GM18951 (cell line): ENCODE measurements around the gene ASB8.
A peak's percentile ranks its signal among the peaks of the same experiment; 100 is the strongest.

Experiments
- POLR2A ChIP-seq: IDR thresholded peaks from 4 replicates; pipeline ENCODE4 v1.6.1; 2011; ENCODE audit warnings: mild to moderate bottlenecking; ENCODE audit not compliant: insufficient read length, insufficient read depth; ENCODE audit errors: extremely low read depth
- in situ Hi-C: fragments of 300-500 bp; cut with MboI; formaldehyde crosslinking; loops from one replicate; pipeline ENCODE4 v1.12.0; 2022; ENCODE audit warnings: low sequenced_read_pairs, mixed read lengths, inconsistent platforms; ENCODE audit not compliant: unreplicated experiment

ASB8 gene

DNA sequence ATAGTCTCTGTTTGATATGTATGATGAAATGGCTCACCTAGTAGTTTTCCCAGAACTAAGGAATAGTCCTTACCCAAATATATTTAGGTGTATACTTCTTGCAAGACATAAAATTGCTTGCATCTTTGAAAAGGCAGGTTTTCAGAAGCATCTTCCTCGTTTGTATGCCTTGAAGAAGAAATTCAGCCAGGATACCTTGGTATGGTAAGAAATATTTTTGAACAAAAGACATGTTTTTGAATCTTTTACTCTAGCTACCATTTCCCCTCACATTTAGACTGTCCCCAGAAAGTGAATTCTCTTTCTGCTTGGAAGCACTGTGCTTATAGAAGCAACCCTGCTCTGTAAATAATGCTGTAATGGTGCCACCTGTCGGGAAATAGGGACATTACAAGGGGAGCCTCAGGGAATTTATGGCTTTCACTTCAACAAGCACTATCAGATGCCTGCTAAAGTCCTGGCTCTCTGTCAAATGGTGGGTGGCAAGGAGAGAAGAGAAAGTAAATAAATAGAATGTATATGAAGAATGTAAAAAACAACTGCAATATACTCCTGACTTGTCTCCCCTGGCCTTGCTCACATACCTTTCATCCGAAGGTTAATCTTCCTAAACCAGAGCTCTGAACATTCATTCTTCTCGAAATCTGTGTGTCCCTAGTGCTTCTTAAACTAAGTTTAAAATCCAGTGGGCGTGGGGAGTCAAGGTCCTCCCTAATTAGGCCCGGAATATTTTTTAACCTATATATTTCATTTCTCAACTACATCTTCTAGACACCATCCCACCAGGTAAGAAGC lies 32.2 kb upstream of the ASB8 start:
- in situ Hi-C loops: no loop called here
- no peak for TF ChIP-seq POLR2A

DNA sequence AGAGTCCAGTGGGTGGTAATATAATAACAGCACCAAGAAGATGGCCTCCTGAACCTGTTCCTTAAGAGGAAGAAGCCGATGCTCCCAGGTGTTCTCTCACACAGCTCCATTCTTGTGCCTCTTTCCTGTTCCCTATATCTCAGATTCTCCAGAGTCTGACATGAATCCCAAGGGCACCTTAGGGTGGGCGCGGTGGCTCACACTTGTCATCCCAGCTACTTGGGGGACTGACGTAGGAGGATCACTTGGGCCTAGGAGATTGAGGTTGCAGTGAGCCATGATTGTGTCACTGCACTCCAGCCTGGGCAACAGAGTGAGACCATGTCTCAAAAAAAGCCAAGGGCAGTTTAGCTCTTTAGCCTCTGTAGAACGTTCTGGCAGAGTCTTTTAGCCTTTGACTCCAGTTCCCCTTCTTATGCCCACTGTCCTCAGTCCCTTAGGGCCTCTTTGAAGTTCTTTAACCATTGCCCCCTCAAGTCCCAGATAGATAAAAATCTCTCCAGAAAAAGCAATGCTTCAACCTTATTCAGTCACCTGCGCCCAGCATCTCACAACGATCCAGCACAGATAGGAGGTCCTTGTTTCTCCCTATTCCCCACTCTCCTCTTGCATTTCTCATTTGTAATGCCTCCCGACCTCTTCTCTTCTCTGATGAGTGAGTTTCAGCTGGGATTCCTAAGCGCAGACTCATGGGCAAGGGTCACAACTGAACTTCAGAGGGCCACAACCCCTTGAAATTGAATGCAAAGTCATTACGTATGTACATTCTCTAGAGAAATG lies 30.8 kb upstream of the ASB8 start:
- TF ChIP-seq POLR2A: no peak
- in situ Hi-C loops: no loop called here

DNA sequence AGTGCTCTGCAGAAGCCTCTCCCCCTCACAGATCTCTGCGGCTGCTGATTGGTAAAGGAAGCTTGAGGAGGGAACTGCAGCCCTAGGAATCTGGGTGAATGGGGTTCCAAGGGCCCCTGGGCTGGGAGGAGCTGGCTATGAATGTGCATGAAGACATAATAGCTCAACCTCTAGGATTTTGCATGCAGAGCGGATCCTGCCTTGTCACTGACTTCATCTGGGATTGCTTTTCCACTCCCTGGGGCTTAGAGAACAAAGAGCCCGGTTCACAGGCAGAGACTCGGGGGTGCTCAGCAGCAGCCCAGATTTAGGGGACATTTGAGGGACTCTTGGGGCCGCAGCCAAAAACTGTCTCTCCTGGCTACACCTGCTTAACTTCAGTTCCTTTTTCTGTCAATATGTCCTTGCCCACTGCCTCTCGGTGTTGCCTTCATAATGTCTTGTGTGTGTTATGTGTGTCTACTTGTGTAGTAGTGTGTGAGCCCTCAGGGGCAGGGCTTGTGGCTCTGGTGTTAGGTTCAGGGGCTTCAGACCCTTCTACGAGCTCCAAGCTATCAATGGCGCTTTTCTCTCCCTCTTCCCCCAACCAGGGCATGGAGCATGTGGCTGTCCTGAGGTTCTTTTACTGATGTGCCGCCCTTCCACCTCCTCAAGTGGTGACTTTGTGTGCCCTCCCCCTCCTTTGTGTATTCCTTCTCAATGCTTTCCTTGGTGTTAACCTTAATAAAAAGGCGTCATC lies 28.0 kb upstream of the ASB8 start:
- in situ Hi-C loops: no loop called here
- TF ChIP-seq POLR2A: no peak

DNA sequence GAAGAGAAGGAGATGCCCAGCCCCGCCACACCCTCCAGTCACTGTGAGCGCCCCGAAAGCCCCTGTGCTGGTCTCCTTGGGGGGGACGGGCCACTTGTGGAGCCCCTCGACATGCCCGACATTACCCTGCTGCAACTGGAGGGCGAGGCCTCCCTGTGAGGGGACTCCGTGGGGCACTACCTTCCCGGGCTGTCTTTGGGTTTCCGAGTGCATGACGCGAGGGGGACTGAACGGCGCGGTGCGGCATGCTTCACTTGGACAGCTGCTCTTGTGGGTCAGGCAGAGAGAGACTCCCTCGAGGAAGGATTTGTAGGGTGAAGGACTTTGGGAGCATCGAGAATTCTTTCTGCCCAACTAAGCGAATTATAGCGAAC lies 27.2 kb upstream of the ASB8 start:
- TF ChIP-seq POLR2A: no peak
- in situ Hi-C loops: no loop called here

DNA sequence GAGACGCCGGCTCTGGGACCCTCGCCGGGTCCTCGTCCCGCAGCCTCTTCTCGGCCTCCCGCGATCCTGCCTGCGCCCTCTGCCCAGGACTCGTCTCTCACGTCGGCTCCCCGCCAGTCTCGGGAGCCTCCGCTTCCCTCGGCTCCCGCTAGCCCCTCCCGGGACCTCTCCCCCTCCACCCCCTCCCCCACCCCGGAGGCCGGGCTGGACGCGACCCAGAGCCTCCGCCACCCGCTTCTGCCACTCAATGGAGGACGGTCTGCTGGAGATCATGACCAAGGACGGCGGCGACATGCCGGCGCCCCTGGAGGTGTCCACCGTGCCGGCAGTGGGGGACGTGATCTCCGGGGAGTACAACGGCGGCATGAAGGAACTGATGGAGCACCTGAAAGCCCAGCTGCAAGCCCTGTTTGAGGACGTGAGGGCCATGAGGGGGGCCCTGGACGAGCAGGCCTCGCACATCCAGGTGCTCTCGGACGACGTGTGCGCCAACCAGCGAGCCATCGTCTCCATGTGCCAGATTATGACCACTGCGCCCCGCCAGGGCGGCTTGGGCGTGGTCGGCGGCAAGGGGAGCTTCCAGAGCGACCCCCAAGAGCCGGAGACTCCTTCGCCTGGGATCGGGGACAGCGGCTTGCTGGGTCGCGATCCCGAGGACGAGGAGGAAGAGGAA lies 26.7 kb upstream of the ASB8 start:
- in situ Hi-C loops: no loop called here
- no peak for TF ChIP-seq POLR2A

DNA sequence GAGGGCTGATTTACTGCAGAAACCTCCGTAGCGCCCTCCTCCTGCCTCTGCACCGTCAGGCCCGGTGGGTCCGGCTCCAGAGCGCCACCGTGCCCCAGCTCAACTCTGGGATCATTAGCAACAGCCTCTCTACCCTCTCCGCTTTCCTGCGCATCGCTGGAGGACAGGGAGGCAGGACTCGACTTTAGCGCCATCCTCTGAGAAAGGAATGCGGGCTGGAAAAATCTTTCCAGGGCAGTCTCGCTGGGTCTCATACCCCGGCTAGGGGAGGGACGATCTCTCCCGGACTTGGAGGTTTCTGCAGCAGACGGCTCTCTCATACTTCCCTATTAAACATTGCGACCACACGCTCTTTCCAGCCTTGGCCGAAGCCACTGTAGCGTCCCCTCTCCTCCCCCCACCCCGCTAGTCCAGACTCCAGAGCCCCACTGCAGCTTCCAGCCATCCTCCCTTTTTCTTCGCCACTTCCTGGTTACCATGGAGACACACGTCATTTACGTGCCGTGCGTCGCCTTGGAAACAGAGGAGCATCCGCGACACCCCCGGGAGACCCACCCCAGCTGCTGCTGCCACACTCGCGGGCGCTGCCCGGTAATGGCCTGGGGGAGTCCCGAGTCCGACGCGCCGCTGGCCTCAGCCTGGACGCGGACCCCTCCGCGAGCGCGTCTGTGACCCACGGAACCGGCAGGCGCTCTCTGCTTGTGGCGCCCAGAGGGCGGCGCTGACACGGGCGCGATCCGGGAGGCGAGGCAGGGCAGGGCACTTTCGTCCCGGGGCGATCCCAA lies 26.0 kb upstream of the ASB8 start, which contains the start of gene CCDC184:
TSS of gene CCDC184 (plus strand) at position 554 of the 785 bp plus-strand sequence. CDS start 479 bp downstream, outside the sequence.
- in situ Hi-C loops: no loop called here
- TF ChIP-seq POLR2A: peak; percentile 14

DNA sequence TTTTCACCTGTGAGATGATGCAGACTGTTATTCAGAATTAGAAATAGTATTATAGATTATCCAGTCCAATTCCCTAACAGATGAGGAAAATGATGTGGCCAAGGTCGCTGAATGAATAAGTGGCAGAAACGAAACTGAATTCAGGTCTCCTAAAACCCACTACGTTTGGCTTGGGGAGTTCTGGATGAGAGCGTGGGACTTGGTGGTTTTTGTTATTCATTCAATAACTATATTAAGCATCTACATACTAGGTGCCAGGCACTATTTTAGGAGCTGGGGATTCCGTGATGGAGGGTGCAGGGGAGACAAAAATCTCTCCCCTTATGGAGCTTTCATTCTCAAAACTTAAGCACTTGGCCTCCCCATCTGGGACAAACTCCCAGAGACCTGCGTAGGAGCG lies 25.3 kb upstream of the ASB8 start:
- in situ Hi-C loops: no loop called here
- no peak for TF ChIP-seq POLR2A

DNA sequence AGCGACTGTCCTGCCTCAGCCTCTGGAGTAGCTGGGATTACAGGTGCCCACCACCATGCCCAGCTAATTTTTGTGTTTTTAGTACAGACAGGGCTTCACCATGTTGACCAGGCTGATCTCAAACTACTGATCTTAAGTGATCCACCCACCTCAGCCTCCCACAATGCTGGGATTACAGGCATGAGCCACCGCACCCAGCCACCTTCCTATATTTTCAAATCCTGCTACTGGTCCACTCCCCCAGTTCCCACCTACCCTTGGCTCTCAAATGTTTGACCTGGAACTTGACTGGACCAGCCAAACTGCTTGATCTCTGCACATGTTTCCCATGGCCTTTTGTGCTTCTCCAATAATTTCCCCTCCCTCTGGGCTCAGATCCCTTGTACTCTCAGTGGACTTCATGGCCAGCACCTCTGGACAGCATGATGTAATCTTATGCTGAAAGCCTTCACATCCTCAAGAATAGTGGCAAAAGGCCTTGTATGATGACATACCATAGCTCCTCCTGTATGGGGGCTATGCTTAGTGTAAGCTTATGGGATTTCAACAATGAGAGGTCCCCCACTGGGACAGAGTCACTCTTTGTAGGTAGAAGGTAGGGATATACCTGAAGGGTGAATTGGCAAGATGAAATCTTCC lies 23.7 kb upstream of the ASB8 start:
- in situ Hi-C loops: no loop called here
- TF ChIP-seq POLR2A: no peak

DNA sequence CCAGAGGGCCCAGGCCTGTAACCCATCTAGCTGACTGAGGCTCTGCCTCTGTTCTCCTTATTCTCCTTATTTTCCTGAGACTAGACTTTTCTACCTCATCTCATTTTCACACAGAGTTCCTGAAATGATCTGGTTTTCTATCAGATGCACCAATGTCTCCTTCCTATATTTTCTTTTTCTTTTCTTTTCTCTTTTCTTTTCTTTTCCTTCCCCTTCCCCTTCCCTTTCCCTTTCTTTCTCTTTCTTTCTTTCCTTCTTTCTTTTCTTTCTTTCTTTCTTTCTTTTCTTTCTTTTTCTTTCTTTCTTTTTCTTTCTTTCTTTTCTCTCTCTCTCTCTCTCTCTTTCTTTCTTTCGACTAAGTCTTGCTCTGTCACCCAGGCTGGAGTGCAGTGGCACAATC lies 23.1 kb upstream of the ASB8 start:
- in situ Hi-C loops: no loop called here
- TF ChIP-seq POLR2A: no peak

DNA sequence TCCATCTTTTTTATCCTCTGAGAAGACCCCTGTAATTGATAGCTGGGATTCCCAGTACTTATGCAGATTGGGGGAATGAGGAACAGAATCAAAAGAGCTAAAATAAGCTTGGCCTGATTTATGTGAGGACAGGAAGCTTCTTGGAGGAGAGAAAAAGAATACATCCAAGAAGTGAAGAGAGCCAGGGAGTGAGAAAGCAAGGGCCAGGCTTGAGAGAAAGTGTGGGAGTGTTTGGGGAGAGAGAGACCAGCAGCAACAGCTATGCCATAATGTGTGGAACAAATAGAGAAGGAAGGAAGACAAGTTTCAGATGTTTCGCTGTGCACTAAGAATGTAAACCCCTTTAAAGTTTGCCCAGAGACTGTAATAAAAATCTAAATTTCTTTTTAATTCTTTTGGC lies 22.2 kb upstream of the ASB8 start:
- no peak for TF ChIP-seq POLR2A
- in situ Hi-C loops: no loop called here

DNA sequence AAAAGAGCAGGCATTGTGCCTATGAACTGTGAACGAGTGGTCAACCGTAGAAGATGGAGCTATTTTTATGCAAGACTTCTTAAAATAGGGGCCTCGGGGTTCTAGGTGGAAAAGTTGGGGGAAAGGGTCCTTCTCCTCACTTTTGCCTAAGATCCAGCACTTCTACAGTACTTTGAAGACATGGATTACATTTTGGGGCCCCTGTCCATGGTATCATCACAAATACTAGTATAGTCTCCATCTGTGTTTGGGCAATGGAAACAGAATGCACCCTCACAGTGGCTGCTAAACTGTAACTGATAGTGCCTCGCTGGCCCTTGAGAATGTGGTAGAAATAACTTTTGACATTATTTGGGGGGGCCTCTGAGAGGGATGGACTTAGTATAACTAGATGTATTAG lies 20.7 kb upstream of the ASB8 start:
- in situ Hi-C loops: no loop called here
- no peak for TF ChIP-seq POLR2A

DNA sequence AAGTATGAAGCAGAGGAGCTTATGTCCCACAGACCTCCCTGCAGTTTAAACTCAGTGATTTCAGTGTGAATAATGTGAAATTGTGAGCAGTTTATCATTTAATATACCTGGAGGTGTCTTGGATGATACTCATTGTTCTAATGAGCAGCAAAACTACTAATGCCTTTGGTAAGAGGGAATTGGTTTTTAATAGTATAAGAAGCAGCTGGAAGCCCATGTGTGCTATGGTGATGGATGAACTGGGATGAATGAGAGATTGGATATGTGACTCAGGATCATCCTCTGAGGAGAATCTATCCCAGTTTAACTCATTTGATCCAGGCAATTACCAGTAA lies 19.1 kb upstream of the ASB8 start:
- in situ Hi-C loops: no loop called here
- no peak for TF ChIP-seq POLR2A
